ENCODE results near the gene IL7R. TPM values are rescaled to one million over a fixed set of nuclear protein-coding genes. Genes with fewer than 3 reads are reported as not detected.

The IL7R gene
- total RNA-seq, 1 experiment from 2014 or later, result 0.41 TPM

- no peaks in the 10 kb centered on the region for H3F3A ChIP-seq (ENCODE audit: insufficient read depth, low read depth)
- POLR2A ChIA-PET (ENCODE audit: unreplicated experiment), result no interaction called here
- H3K9me2 ChIP-seq (ENCODE audit: insufficient read depth), result no peaks in the 10 kb centered on the region
- TF ChIP-seq, protein P1, sequence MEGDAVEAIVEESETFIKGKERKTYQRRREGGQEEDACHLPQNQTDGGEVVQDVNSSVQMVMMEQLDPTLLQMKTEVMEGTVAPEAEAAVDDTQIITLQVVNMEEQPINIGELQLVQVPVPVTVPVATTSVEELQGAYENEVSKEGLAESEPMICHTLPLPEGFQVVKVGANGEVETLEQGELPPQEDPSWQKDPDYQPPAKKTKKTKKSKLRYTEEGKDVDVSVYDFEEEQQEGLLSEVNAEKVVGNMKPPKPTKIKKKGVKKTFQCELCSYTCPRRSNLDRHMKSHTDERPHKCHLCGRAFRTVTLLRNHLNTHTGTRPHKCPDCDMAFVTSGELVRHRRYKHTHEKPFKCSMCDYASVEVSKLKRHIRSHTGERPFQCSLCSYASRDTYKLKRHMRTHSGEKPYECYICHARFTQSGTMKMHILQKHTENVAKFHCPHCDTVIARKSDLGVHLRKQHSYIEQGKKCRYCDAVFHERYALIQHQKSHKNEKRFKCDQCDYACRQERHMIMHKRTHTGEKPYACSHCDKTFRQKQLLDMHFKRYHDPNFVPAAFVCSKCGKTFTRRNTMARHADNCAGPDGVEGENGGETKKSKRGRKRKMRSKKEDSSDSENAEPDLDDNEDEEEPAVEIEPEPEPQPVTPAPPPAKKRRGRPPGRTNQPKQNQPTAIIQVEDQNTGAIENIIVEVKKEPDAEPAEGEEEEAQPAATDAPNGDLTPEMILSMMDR (conservative IDR thresholded peaks at IDR 0.05), result no peak
- TF ChIP-seq EZH2 (IDR thresholded peaks at IDR 0.05; ENCODE audit: low read depth), result no peak
- no peak overlapping the region for H3K27ac ChIP-seq
- no peaks in the 10 kb centered on the region for H3K4me1 ChIP-seq (replicated peaks; ENCODE audit: insufficient read depth)
- no peaks in the 10 kb centered on the region for H3K36me3 ChIP-seq (ENCODE audit: low read depth)
- H3K4me3 ChIP-seq, result no peak overlapping the region
- no peaks in the 10 kb centered on the region for H3K79me2 ChIP-seq (ENCODE audit: low read depth)
- no peak for DNase-seq
- intact Hi-C loops (cut with micrococcal nuclease; ENCODE audit: unreplicated experiment), result loop anchor here (1.0 to 10.0 kb wide), 3 partner anchors 270 to 1006 kb away; partner anchors contain the start of genes BRIX1 and RAD1
- no peak overlapping the region for H3K4me2 ChIP-seq
- no peak overlapping the region for H2AFZ ChIP-seq
- H4K20me1 ChIP-seq (ENCODE audit: insufficient read depth), result no peaks in the 10 kb centered on the region
- H3K9me3 ChIP-seq (ENCODE audit: insufficient read depth, low read depth), result no peaks in the 10 kb centered on the region
- no TSS peak for BruUV-seq (replicated peaks)
- CTCF ChIA-PET, result no interaction called here
- H3K27me3 ChIP-seq (ENCODE audit: insufficient read depth, low read depth), result peaks cover 12% of the 10 kb centered on the region; the same call in 1 of the 2 replicates
Measured at GRCh38 chr5:35920890-35921289, 64.2 kb downstream of the IL7R start.

- ChIA-PET POLR2A (ENCODE audit: unreplicated experiment) (no interaction called here), CTCF (no interaction called here)
- intact Hi-C loops (cut with micrococcal nuclease; ENCODE audit: unreplicated experiment), result loop anchor here (1.0 to 10.0 kb wide), 3 partner anchors 271 to 1007 kb away; partner anchors contain the start of genes BRIX1 and RAD1
Measured at GRCh38 chr5:35921930-35922329, 65.2 kb downstream of the IL7R start.

DNA sequence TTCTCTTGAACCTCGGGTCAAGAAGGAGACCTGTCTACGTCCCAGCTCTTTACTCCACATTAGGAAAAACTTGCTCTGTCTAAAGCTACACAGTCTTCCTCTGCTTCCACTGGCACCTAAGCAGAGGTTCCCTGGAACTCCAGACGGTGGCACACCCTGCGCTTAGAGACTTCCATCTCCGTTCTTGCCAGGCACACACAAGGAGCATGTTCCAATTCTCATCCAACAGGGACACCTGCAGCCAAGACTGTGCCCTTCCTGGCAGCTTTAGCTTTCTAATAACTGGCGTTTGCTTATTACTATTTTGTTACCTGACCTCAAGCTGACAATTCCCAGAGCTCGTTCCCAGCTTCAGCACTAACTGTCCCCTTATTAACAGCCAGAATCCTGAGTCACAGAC lies 65.8 kb downstream of the IL7R start:
- no TSS peak for BruUV-seq (replicated peaks)
- Histone ChIP-seq H3K4me1 (replicated peaks; ENCODE audit: insufficient read depth) (no peaks in the 10 kb centered on the region), H3K27ac (no peak overlapping the region), H3K79me2 (ENCODE audit: low read depth) (no peaks in the 10 kb centered on the region), H3K36me3 (ENCODE audit: low read depth) (no peaks in the 10 kb centered on the region), H3F3A (ENCODE audit: insufficient read depth, low read depth) (no peaks in the 10 kb centered on the region), H3K4me2 (no peak overlapping the region), H3K4me3 (no peak overlapping the region), H3K9me3 (ENCODE audit: insufficient read depth, low read depth) (no peaks in the 10 kb centered on the region), H3K9me2 (ENCODE audit: insufficient read depth) (no peaks in the 10 kb centered on the region), H3K27me3 (ENCODE audit: insufficient read depth, low read depth) (peaks cover 20% of the 10 kb centered on the region), H2AFZ (no peak overlapping the region), H4K20me1 (ENCODE audit: insufficient read depth) (no peaks in the 10 kb centered on the region)
- TF ChIP-seq, protein P1 (conservative IDR thresholded peaks at IDR 0.05), result peak; percentile 40; the same call in 1 of the 2 replicates
- no peak for TF ChIP-seq EZH2 (IDR thresholded peaks at IDR 0.05; ENCODE audit: low read depth)
- CTCF ChIA-PET, result interaction anchor here (0.6 kb wide), 1 partner anchor 111 kb away, joined by 3 read pairs; no protein-coding TSS in a partner anchor
- intact Hi-C loops (cut with micrococcal nuclease; ENCODE audit: unreplicated experiment), result loop anchor here (10.0 kb wide), 2 partner anchors 388 to 1008 kb away; partner anchors contain the start of genes BRIX1 and RAD1
- POLR2A ChIA-PET (ENCODE audit: unreplicated experiment), result no interaction called here
- peak in 1 of 2 experiments; percentile 54 for DNase-seq

More at GRCh38 chr5:35921930-35922329, 65.2 kb downstream of the IL7R start:
- Histone ChIP-seq H3K4me3 (no peak overlapping the region), H3K4me1 (replicated peaks; ENCODE audit: insufficient read depth) (no peaks in the 10 kb centered on the region), H3K9me2 (ENCODE audit: insufficient read depth) (no peaks in the 10 kb centered on the region), H3K36me3 (ENCODE audit: low read depth) (no peaks in the 10 kb centered on the region), H3K9me3 (ENCODE audit: insufficient read depth, low read depth) (no peaks in the 10 kb centered on the region), H3K79me2 (ENCODE audit: low read depth) (no peaks in the 10 kb centered on the region), H3F3A (ENCODE audit: insufficient read depth, low read depth) (no peaks in the 10 kb centered on the region), H3K27me3 (ENCODE audit: insufficient read depth, low read depth) (peaks cover 15% of the 10 kb centered on the region), H4K20me1 (ENCODE audit: insufficient read depth) (no peaks in the 10 kb centered on the region), H2AFZ (no peak overlapping the region), H3K4me2 (no peak overlapping the region), H3K27ac (no peak overlapping the region)
- BruUV-seq (replicated peaks), result no TSS peak
- TF ChIP-seq, protein P1 (conservative IDR thresholded peaks at IDR 0.05), result no peak
- TF ChIP-seq EZH2 (IDR thresholded peaks at IDR 0.05; ENCODE audit: low read depth), result no peak
- DNase-seq, result no peak

Data from PC-9 (cell line).